Neural progenitor cell (in vitro differentiated cells): ENCODE results near the gene WSCD2. TPM values are rescaled to one million over a fixed set of nuclear protein-coding genes. Genes with fewer than 3 reads are reported as not detected.

ENCODE experiments used
- DNase-seq: peaks from one replicate; pipeline ENCODE4 v3.0.0-alpha.2; 2016; ENCODE audit warnings: low spot score
- H2AFZ ChIP-seq: fragments of 200-600 bp; sonication (generic); replicated peaks from 2 replicates; pipeline ENCODE4 v1.6.1; 2016; ENCODE audit warnings: antibody characterized with exemption
- H3F3A ChIP-seq: fragments of 200-600 bp; sonication (generic); 2 replicates; pipeline ENCODE4 v1.6.1; 2016; ENCODE audit warnings: antibody characterized with exemption, low read depth
- H3K27ac ChIP-seq: fragments of 200-600 bp; sonication (generic); 2 replicates; pipeline ENCODE4 v1.5.1; 2016; ENCODE audit warnings: mild to moderate bottlenecking
- H3K27me3 ChIP-seq: fragments of 200-600 bp; sonication (generic); 2 replicates; pipeline ENCODE4 v1.6.1; 2016; ENCODE audit warnings: mild to moderate bottlenecking, moderate library complexity
- H3K36me3 ChIP-seq: fragments of 200-600 bp; sonication (generic); 2 replicates; pipeline ENCODE4 v1.5.1; 2016
- H3K4me1 ChIP-seq: fragments of 200-600 bp; sonication (generic); 2 replicates; pipeline ENCODE4 v1.6.1; 2016; ENCODE audit warnings: mixed run types
- H3K4me2 ChIP-seq: fragments of 200-600 bp; sonication (generic); 2 replicates; pipeline ENCODE4 v1.6.1; 2016
- H3K4me3 ChIP-seq: fragments of 200-600 bp; sonication (generic); 2 replicates; pipeline ENCODE4 v1.5.1; 2016
- H3K79me2 ChIP-seq: fragments of 200-600 bp; sonication (generic); 2 replicates; pipeline ENCODE4 v1.6.1; 2016; ENCODE audit warnings: low read depth
- H3K9ac ChIP-seq: fragments of 200-600 bp; sonication (generic); 2 replicates; pipeline ENCODE4 v1.6.1; 2016
- H3K9me3 ChIP-seq: fragments of 200-600 bp; sonication (generic); 2 replicates; pipeline ENCODE4 v1.5.1; 2016; ENCODE audit warnings: low read depth
- H4K20me1 ChIP-seq: fragments of 200-600 bp; sonication (generic); 2 replicates; pipeline ENCODE4 v1.6.1; 2016; ENCODE audit warnings: low read depth
- H3K27ac Mint-ChIP-seq: 3 replicates; pipeline ENCODE4 v1.8.0; 2021; ENCODE audit warnings: mixed read lengths
- H3K27me3 Mint-ChIP-seq: 2 replicates; pipeline ENCODE4 v1.8.0; 2022; ENCODE audit warnings: low read depth, mild to moderate bottlenecking, inconsistent platforms, moderate library complexity, mixed read lengths; ENCODE audit not compliant: insufficient read depth
- H3K36me3 Mint-ChIP-seq: 3 replicates; pipeline ENCODE4 v1.8.0; 2021; ENCODE audit warnings: mixed read lengths
- H3K4me1 Mint-ChIP-seq: 3 replicates; pipeline ENCODE4 v1.8.0; 2021; ENCODE audit warnings: mixed read lengths
- H3K4me3 Mint-ChIP-seq: 3 replicates; pipeline ENCODE4 v1.8.0; 2021; ENCODE audit warnings: mild to moderate bottlenecking, moderate library complexity, mixed read lengths
- H3K9me3 Mint-ChIP-seq: 3 replicates; pipeline ENCODE4 v1.8.0; 2020; ENCODE audit warnings: mixed read lengths
- CTCF ChIP-seq: fragments of 200-600 bp; sonication (generic); IDR thresholded peaks from 2 replicates; pipeline ENCODE4 v1.5.1; 2017; ENCODE audit warnings: antibody characterized with exemption, mild to moderate bottlenecking
- EZH2 ChIP-seq: fragments of 200-600 bp; sonication (generic); IDR thresholded peaks from 2 replicates; pipeline ENCODE4 v1.6.1; 2017; ENCODE audit warnings: antibody characterized with exemption, mild to moderate bottlenecking, moderate library complexity
- EZH2phosphoT487 ChIP-seq: fragments of 200-600 bp; sonication (generic); IDR thresholded peaks from 2 replicates; pipeline ENCODE4 v1.6.1; 2017; ENCODE audit warnings: antibody characterized with exemption
- total RNA-seq: library from RNA; depleted of rRNA; stranded (reverse); fragments of >200 nt; gene quantifications from 2 replicates; pipeline ENCODE4 v1.2.3, GENCODE V29; 2015; ENCODE audit warnings: low replicate concordance

Gene WSCD2
- total RNA-seq, 1 donor from 2014 or later, result 6.6 TPM

DNA sequence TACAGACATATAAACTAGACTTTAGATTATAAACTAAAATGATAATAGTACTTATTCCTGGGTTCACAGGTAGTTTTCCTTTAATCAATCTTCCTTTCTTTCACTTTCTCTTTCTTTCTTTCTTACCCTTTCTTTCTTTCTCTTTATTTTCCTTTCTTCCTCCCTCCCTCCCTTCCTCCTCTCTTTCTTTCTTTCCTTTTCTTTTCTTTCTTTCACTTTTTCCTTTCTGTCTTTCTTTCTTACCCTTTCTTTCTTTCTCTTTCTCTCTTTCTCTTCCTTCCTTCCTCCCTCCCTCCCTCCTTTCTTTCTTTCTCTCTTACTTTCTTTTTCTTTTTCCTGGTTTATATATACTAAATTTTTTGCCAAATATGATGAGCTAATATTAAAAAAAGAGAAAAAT is 148.5 kb downstream of the WSCD2 start:
- TF ChIP-seq EZH2phosphoT487 (no peak), CTCF (no peak), EZH2 (no peak)
- Histone ChIP-seq H3K4me2 (no peak overlapping the region), H3K79me2 (no peaks in the 10 kb centered on the region), H3K9ac (no peak overlapping the region), H3K36me3 (no peaks in the 10 kb centered on the region), H4K20me1 (no peaks in the 10 kb centered on the region), H3K4me1 (peaks cover 8% of the 10 kb centered on the region), H3F3A (no peaks in the 10 kb centered on the region), H3K27me3 (no peaks in the 10 kb centered on the region), H3K9me3 (no peaks in the 10 kb centered on the region), H3K4me3 (no peak overlapping the region), H3K27ac (no peak overlapping the region), H2AFZ (no peak overlapping the region)
- H3K27me3 Mint-ChIP-seq, result peaks cover 5% of the 10 kb centered on the region
- H3K9me3 Mint-ChIP-seq, result peaks cover 13% of the 10 kb centered on the region
- no peak overlapping the region for H3K27ac Mint-ChIP-seq
- H3K4me1 Mint-ChIP-seq, result peaks cover 21% of the 10 kb centered on the region
- no peak overlapping the region for H3K4me3 Mint-ChIP-seq
- DNase-seq, result no peak
- H3K36me3 Mint-ChIP-seq, result no peaks in the 10 kb centered on the region

GRCh38 chr12:108282160-108282559 is 153.1 kb downstream of the WSCD2 start:
- H3K9ac ChIP-seq, result no peak overlapping the region

GRCh38 chr12:108282676-108283075 is 153.6 kb downstream of the WSCD2 start:
- Histone ChIP-seq H3K79me2 (no peaks in the 10 kb centered on the region), H2AFZ (no peak overlapping the region), H3K4me3 (no peak overlapping the region), H4K20me1 (no peaks in the 10 kb centered on the region), H3K4me1 (no peaks in the 10 kb centered on the region), H3K4me2 (no peak overlapping the region), H3K36me3 (no peaks in the 10 kb centered on the region), H3K9me3 (no peaks in the 10 kb centered on the region), H3F3A (no peaks in the 10 kb centered on the region), H3K9ac (no peak overlapping the region), H3K27me3 (no peaks in the 10 kb centered on the region), H3K27ac (no peak overlapping the region)
- no peaks in the 10 kb centered on the region for H3K9me3 Mint-ChIP-seq
- TF ChIP-seq EZH2 (no peak), CTCF (no peak), EZH2phosphoT487 (no peak)
- no peak for DNase-seq
- H3K4me3 Mint-ChIP-seq, result no peak overlapping the region
- no peak overlapping the region for H3K27ac Mint-ChIP-seq
- no peaks in the 10 kb centered on the region for H3K36me3 Mint-ChIP-seq
- peaks cover 14% of the 10 kb centered on the region for H3K4me1 Mint-ChIP-seq
- peaks cover 6% of the 10 kb centered on the region for H3K27me3 Mint-ChIP-seq

More at GRCh38 chr12:108282160-108282559, 153.1 kb downstream of the WSCD2 start:
- Mint-ChIP-seq H3K27me3 (peaks cover 5% of the 10 kb centered on the region), H3K9me3 (no peaks in the 10 kb centered on the region), H3K27ac (no peak overlapping the region), H3K4me1 (peaks cover 14% of the 10 kb centered on the region), H3K36me3 (no peaks in the 10 kb centered on the region), H3K4me3 (no peak overlapping the region)
- H3K4me1 ChIP-seq, result no peaks in the 10 kb centered on the region
- no peaks in the 10 kb centered on the region for H3K79me2 ChIP-seq
- H3K36me3 ChIP-seq, result no peaks in the 10 kb centered on the region
- H3K4me3 ChIP-seq, result no peak overlapping the region
- H3K4me2 ChIP-seq, result no peak overlapping the region
- DNase-seq, result no peak
- H3K9me3 ChIP-seq, result no peaks in the 10 kb centered on the region
- H3K27ac ChIP-seq, result no peak overlapping the region
- H4K20me1 ChIP-seq, result no peaks in the 10 kb centered on the region
- no peak overlapping the region for H2AFZ ChIP-seq
- H3F3A ChIP-seq, result no peaks in the 10 kb centered on the region
- TF ChIP-seq EZH2phosphoT487, result no peak
- TF ChIP-seq EZH2, result no peak
- no peak for TF ChIP-seq CTCF
- no peaks in the 10 kb centered on the region for H3K27me3 ChIP-seq
